ENCODE results near the gene DPYD.

Gene DPYD

DNA sequence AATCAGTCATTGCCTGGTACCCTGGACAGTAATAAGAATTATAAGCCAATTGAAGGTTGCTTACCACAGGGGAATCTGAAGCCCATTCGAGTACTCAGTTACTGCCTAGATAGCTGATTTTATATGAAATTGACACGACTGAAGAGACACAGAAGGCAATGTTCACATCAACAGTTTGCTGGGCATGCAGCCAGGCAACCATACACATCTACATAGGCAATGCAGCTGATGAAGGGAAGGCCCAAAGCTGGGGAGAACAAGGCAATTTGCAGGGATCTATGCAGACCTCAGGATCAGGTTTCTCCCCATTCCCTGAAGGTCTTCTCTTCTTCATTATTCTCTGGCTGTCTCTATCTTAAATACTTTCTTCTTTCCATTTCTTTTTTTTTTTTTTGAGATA, 750.5 kb downstream of the DPYD start:
- DNase-seq, result no peak

GRCh38 chr1:97168056-97168455, 752.8 kb downstream of the DPYD start:
- DNase-seq, result no peak

- DNase-seq, result no peak
Observed at GRCh38 chr1:97167246-97167645, 753.6 kb downstream of the DPYD start.

- DNase-seq, result no peak
Observed at GRCh38 chr1:97166626-97167025, 754.2 kb downstream of the DPYD start.

DNA sequence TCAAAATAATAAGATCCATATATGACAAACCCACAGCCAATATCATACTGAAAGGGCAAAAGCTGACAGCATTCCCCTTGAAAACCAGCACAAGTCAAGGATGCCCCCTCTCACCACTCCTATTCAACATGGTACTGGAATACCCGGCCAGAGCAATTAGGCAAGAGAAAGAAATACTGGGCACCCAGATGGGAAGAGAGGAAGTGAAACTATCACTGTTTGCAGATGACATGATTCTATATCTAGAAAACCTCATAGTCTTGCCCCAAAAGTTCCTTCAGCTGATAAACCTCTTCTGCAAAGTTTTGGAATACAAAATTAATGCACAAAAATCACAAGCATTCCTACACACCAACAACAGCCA, 756.6 kb downstream of the DPYD start:
- peak; percentile 6 for DNase-seq

DNA sequence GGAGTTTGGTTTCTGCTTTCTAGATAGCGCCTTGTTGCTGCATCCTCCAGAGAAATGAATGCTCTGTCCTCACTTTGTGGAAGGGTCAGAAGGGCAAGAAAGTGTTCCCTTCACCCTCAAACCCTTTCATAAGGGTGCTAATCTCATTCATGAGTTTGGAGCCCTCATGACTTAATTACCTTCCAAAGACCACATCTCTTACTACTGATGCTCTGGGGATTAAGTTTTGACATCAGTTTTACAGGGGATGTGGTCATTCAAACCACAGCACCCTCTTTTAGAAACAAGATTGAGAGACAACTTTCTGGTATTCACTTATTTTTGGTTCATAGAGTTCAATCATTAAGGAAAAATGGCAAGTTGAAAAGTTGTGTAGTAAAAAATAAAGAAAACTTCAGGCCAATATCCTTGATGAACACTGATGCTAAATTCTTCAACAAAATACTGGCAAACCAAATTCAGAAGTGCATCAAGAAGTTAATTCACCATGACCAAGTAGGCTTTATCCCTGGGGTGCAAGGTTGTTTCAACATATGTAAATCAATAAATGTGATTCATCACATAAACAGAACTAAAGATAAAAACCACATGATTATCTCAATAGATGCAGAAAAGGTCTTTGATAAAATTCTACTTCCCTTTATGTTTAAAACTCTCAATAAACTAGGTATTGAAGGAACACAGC, 757.1 kb downstream of the DPYD start:
- DNase-seq, result peak; percentile 9

- peak; percentile 87 for DNase-seq
Observed at GRCh38 chr1:97160818-97161217, 760.0 kb downstream of the DPYD start.

DNA sequence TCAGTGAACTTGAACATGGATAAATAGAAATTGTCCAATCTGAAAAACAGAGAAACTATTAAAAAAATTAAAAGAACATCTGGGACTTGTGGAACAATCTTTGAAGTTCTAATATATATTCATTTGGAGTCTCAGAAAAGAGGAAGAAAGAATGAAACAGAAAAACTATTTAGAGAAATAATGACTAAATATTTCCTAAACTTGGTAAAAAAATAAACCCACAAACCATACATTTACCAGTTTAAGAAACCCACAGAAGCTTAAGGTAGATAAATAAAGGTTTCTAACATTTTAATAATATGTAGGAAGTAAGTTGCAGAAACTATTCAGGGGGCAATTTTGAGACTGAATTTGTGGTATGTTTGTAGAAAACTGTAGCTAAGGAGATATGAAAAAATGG, 761.5 kb downstream of the DPYD start:
- no peak for DNase-seq

GRCh38 chr1:97158691-97159096, 762.1 kb downstream of the DPYD start:
- no peak for DNase-seq

- no peak for DNase-seq
Observed at GRCh38 chr1:97157991-97158390, 762.8 kb downstream of the DPYD start.

DNA sequence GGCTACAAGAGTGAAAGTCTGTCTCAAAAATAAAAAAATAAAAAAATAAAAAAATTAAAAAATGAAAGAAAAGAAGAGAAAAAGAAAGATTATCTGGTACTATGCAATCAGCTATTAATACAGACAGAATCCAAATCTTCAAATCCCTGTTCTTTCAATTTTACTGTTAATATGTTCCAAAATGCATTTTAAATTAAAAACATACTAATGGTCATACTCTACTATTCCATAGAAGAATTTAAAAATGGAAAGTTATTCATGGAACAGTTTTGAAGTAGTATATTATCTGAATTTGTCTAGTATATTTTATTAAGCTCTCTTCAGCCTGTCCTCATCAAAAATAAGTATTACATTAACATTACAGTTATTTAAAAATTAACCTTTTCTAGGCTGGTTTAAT, 769.2 kb downstream of the DPYD start:
- no peak for DNase-seq

- no peak for DNase-seq
Observed at GRCh38 chr1:97145321-97145956, 775.4 kb downstream of the DPYD start.

- no peak for DNase-seq
Observed at GRCh38 chr1:97144527-97144926, 776.3 kb downstream of the DPYD start.

DNA sequence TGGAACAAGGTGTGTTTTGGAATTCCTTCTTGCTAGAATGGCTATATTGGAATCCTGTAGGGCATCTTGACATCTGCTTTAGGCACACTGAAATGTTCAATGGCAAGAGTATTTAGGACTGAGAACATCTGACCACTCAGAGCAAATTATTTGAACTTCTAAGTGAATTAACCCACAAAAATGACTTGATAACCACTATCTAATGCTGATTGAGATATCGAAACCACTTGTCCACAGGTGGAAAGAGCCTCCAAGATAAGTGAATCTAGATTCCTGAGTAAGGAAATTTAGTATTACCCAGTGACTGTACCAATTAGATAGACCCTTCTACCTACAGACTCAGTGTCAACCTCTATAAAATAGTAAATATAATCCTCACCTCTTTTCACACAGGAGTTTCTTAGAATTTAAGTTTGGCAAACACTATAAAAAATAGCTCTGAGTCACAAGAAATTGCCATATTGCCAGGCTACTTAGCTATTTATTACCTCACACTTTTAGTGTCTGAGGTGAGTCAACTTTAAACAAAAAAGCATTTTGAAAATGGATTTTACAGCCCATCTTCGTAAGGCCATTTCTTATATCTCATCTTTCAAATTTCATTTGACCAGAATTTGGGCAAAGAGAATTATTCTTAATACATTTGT, 777.5 kb downstream of the DPYD start:
- DNase-seq, result no peak

DNA sequence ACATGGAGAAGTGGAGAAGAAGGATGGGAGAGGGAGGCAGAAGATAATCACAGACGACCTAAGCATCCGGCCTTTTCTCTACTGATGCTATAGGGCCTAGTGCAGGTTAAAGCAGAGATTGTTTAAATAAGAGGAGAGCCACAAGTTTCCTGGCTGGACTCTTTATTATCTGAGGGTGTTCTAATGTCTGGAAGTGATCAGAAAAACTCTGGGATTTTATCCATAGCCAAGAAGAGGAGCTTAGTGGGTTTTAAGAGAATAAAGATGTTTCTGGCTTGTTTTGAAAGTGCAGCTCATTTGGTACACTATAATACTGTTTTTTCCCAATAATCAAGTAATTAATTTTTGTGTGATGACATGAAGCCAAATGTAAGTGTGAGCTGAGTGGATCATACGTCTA, 780.2 kb downstream of the DPYD start:
- DNase-seq, result no peak

DNA sequence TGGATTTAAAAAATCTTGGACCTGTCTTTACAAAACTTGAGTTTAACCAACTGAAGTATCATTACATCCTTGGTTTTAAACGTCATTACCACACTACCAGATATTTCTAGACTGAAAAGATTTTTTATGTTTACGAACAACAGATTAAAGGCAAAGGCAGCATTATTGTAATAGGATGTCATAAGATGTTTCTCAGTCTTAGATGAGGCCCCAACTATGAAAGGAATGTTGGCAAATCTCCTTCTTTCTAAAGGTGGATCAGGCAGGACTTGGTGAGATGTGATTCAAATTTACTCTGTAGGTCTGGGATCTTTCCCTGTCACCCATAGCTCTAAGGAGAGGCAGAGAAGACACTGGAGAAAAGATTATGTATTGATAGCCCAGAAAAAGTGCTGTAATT, 781.3 kb downstream of the DPYD start:
- no peak for DNase-seq

- no peak for DNase-seq
Observed at GRCh38 chr1:97138515-97139032, 782.3 kb downstream of the DPYD start.

- DNase-seq, result peak; percentile 81
Observed at GRCh38 chr1:97137862-97138514, 782.8 kb downstream of the DPYD start.

- DNase-seq, result no peak
Observed at GRCh38 chr1:97136996-97137395, 783.8 kb downstream of the DPYD start.

DNA sequence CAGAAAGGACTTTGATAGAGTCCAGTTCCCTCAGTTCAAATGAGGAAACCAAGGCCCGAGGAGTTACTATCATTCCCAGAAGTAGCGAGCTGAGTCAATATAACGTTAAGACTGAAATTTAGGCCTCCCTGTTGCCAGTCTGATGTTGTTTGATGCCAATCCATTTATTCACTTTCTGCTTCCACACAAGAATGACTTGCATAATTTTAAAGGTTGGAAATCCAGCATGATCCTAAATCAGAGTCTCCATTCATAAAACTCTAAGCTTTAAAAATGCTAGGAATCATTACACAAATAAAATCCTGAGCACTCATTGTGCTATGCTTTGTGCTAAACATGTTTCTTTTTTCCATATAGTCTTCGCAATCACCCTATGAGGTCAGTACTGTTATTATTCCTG, 784.9 kb downstream of the DPYD start:
- no peak for DNase-seq

GRCh38 chr1:97128426-97128825, 792.4 kb downstream of the DPYD start:
- no peak for DNase-seq

- no peak for DNase-seq
Observed at GRCh38 chr1:97123717-97124431, 797.0 kb downstream of the DPYD start.

DNA sequence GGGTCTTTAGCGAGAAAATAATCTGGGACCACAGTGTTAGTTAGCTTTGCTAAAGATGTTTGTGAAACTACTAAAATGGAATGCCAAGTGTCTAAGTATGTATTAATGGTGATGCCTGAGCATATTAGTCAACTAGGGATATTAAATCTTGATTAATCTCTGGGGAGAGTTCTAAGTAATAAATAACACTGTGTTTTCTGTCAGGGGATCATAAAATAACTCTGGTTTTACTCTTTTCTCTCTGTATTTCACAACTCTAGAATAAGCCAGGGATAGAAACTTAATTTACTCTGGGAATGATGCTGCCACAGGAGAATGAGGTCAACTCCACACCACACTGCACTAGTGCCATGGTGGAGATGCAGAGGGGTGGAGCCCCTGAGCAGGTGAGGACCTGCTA, 800.0 kb downstream of the DPYD start:
- no peak for DNase-seq
